Psoas muscle (tissue), 8 donors: Measurements from ENCODE around the gene MRPL55. TPM values are rescaled to one million over a fixed set of nuclear protein-coding genes. Genes with fewer than 3 reads are reported as not detected.

ENCODE experiments used
- ATAC-seq, 4 donors: fragments of 200-7000 bp; cut with Tn5 transposase; one replicate each; pipeline ENCODE4 v1.9.1; 2020; ENCODE audit warnings: moderate library complexity in 3 of 4, mild to moderate bottlenecking in 2 of 4
- DNase-seq, 2 donors: peaks; one replicate each; pipeline ENCODE4 v3.0.0-alpha.2; 2020
- H3K27ac ChIP-seq: fragments of 200-600 bp; one replicate; pipeline ENCODE4 v1.8.0; 2022
- H3K27me3 ChIP-seq, 3 donors: fragments of 200-600 bp in 1 of 3; one replicate each; pipeline versions ENCODE4 v1.6.1 to v1.8.0; 2013 to 2022; ENCODE audit warnings: low read length in 2 of 3, mild to moderate bottlenecking in 2 of 3, moderate library complexity in 1 of 3; ENCODE audit not compliant: insufficient read depth in 3 of 3
- H3K36me3 ChIP-seq, 2 donors: fragments of 200-600 bp in 1 of 2; one replicate each; pipeline versions ENCODE4 v1.6.1 to v1.8.0; 2013 to 2022; ENCODE audit warnings: low read depth in 1 of 2, mild to moderate bottlenecking in 1 of 2, moderate library complexity in 1 of 2; ENCODE audit not compliant: insufficient read depth in 1 of 2
- H3K4me1 ChIP-seq: fragments of 200-600 bp; one replicate; pipeline ENCODE4 v1.8.0; 2022
- H3K4me3 ChIP-seq: fragments of 200-600 bp; one replicate; pipeline ENCODE4 v1.8.0; 2022; ENCODE audit warnings: mild to moderate bottlenecking
- H3K9me3 ChIP-seq: fragments of 200-600 bp; one replicate; pipeline ENCODE4 v1.8.0; 2022
- CTCF ChIP-seq: fragments of 200-600 bp; IDR thresholded peaks from one replicate; pipeline ENCODE4 v1.8.0; 2022; ENCODE audit warnings: antibody characterized with exemption
- WGBS, 3 donors: extraction: QIAGEN DNeasy Blood & Tissue Kit; methylation state at CpG; one replicate each; pipeline versions ENCODE4 v1.1.6 to v1.1.7; 2013; 5-methylcytosine and 5-hydroxymethylcytosine counted together
- intact Hi-C, 2 donors: fragments of 100-400 bp; cut with DNase I; formaldehyde crosslinking; loops; one replicate each; pipeline versions ENCODE4 v1.11.0 to v1.14.2; 2022
- polyA plus RNA-seq, 3 donors: library from polyadenylated mRNA; stranded (reverse); fragments of 200-250 nt; gene quantifications; one replicate each; pipeline ENCODE4 v1.2.3, GENCODE V29; 2013
- total RNA-seq, 4 donors: library from RNA; stranded (reverse); fragmentation: NEBNext Ultra II Directional in 2 of 4; extraction: Animal tissue kit (Norgen Biotek cat#: 25700) in 2 of 4; gene quantifications; one replicate each; pipeline versions ENCODE4 v1.2.1 to v1.2.4, GENCODE V29; 2021 to 2023
- donor health status: healthy with polysubstance abuse.
- donor health status: DM: no; HTN: no; CAD: no; lungs with moderate emphysema.
- donor health status: Bipolar disorder and iron deficiency.
- donor health status: healthy.
- donor health status: DM: yes; HTN: yes; CAD: no.
- donor health status: DM: no; HTN: no; CAD: no.
- donor health status: DM: no; HTN: no; CAD: no.
- donor health status: DM: yes; HTN: yes; CAD: no.

Gene MRPL55
- total and polyA plus RNA-seq, 7 donors: 35.7 to 86.2 (median 43.4) TPM

- intact Hi-C loops: no loop called here
- H3K9me3 ChIP-seq: no peaks in the 10 kb centered on the region
- no peak for ATAC-seq
- no peak overlapping the region for H3K27ac ChIP-seq
- peaks cover 0 to 26% (median 0%) of the 10 kb centered on the region in 3 donors for H3K27me3 ChIP-seq
- TF ChIP-seq CTCF: no peak
- H3K4me1 ChIP-seq: no peaks in the 10 kb centered on the region
- no peaks in the 10 kb centered on the region for H3K36me3 ChIP-seq
- 67 to 74% (median 73%) methylated on average over 24 of the region's 24 CpGs for WGBS, 3 donors
- DNase-seq: peak in 1 of 2 donors; percentile 50
- no peak overlapping the region for H3K4me3 ChIP-seq
Measured at GRCh38 chr1:228156941-228157728, 48.0 kb upstream of the MRPL55 start.

DNA sequence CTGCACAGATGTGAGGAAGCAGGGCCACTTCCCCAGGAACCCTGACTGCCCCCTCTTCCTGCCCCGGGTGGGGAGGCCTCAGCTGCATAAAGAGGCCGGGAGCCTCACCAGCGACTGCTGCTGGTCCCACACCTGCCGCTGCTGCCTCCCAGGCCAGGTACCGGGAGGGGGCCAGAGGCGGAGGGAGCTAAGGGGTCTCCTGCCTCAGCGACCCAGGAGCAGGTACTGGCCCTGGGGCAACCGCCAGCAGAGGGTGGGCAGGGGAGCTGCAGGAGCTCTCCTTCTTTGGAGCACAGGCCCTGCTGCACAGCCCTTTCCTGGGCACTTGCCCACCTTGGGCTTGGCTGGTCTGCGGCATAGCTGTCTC, 47.4 kb upstream of the MRPL55 start:
- Histone ChIP-seq H3K4me1 (no peaks in the 10 kb centered on the region), H3K27me3 (peaks cover 0 to 26% (median 0%) of the 10 kb centered on the region in 3 donors), H3K36me3 (no peaks in the 10 kb centered on the region), H3K4me3 (no peak overlapping the region), H3K27ac (no peak overlapping the region), H3K9me3 (no peaks in the 10 kb centered on the region)
- no peak for ATAC-seq
- intact Hi-C loops: no loop called here
- DNase-seq: peak in 1 of 2 donors; percentile 43
- 69 to 81% (median 74%) methylated on average over 6 to 9 of the region's 9 CpGs for WGBS, 3 donors
- TF ChIP-seq CTCF: no peak

- no peak for ATAC-seq
- WGBS, 3 donors: 80 to 85% (median 84%) methylated on average over 16 of the region's 16 CpGs
Measured at GRCh38 chr1:228155596-228156514, 46.8 kb upstream of the MRPL55 start.

More at GRCh38 chr1:228155596-228156514, 46.8 kb upstream of the MRPL55 start:
- TF ChIP-seq CTCF: no peak
- H3K4me1 ChIP-seq: no peaks in the 10 kb centered on the region
- H3K9me3 ChIP-seq: no peaks in the 10 kb centered on the region
- H3K27me3 ChIP-seq: peaks cover 0 to 26% (median 0%) of the 10 kb centered on the region in 3 donors
- no peak overlapping the region for H3K4me3 ChIP-seq
- H3K27ac ChIP-seq: no peak overlapping the region
- no peaks in the 10 kb centered on the region for H3K36me3 ChIP-seq
- intact Hi-C loops: no loop called here
- DNase-seq: no peak
